ENCODE results near the gene CCNI2. TPM values are rescaled to one million over a fixed set of nuclear protein-coding genes. Genes with fewer than 3 reads are reported as not detected.

Gene CCNI2
- total RNA-seq, 1 experiment from 2014 or later: 1.4 TPM

DNA sequence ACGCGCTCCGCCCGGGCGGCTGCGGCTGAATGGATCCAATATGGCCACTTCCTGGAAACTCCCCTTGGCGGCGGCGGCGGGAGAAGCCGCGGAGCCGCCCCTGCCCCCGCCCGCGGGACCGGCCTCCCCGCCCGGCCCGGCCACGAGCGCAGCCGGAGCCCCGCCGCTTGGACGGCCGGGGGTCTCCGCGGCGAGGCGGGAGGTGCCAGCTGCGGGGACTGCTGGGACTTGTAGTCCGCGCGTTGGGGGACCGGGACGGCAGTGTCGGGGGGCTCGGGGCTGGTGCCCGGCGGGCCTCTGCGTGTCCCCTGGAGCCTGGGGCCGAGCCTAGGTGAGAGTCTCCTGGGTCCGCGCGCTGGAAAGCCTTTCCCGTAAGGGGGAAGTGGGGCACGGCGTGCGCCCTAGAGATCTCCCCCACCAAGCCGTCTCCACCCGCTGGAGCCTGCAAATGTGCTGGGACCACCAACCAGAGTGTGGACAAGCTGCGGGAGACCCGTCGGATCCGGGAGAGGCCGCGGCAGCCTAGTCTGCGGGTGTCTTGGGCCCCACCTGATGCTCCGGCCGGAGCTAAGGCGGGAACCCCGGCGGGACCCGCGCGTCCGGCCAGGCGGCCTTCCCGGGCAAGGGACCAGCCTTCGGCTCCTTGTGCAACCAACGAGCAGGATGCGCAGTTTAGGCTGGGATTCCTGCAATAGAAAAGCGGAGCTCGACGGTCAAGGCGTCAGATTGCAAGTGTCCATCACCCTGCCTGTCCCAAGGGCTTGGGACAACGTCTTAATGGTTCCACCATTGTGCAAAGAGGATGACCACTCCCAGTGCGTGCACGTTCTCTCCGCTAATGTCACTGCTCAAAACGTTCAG is 30.2 kb downstream of the CCNI2 start, which contains the start of gene SEPTIN8:
Gene SEPTIN8, minus strand, starts transcription at position 31 of the 861 bp plus-strand sequence. CDS start 102 bp downstream, outside the sequence.
- H3K27me3 ChIP-seq (ENCODE audit: insufficient read depth, low read length): no peaks in the 10 kb centered on the region
- H3K27ac ChIP-seq (ENCODE audit: low read depth, low read length): peak within 1 kb of the TSS; percentile 55
- ChIA-PET POLR2A (interaction anchor here (0.9 kb wide), 1 partner anchor 11 kb away, joined by 3 read pairs; no protein-coding TSS in a partner anchor), CTCF (no interaction called here), RAD21 (ENCODE audit: low non-redundant PET in 1 of 2, low total read pairs in 2 of 2, uncharacterized antibody in 2 of 2, unreplicated experiment in 2 of 2) (no interaction called here)
- BruUV-seq (replicated peaks): no TSS peak
- peaks cover 6 to 24% of the 10 kb centered on the region in 2 experiments for H3K4me1 ChIP-seq (ENCODE audit: control insufficient read depth in 1 of 2, insufficient read depth in 2 of 2, low read length in 2 of 2)
- peak within 1 kb of the TSS; percentile 68 for H3K9ac ChIP-seq (ENCODE audit: low read length)
- no peaks in the 10 kb centered on the region for H3K9me3 ChIP-seq (ENCODE audit: control insufficient read depth in 1 of 2, insufficient read depth in 1 of 2, low read depth in 1 of 2, low read length in 2 of 2)
- H4K20me1 ChIP-seq (ENCODE audit: insufficient read depth): no peaks in the 10 kb centered on the region
- H2AFZ ChIP-seq (ENCODE audit: low read depth, low read length, poor library complexity, severe bottlenecking): no peak within 1 kb of the TSS
- DNase-seq (ENCODE audit: low read depth, low spot score): no peak
- no peaks in the 10 kb centered on the region for H3K36me3 ChIP-seq (ENCODE audit: control insufficient read depth in 1 of 2, insufficient read depth in 2 of 2, low read length in 2 of 2)
- H3K4me3 ChIP-seq (replicated peaks in 1 of 2; ENCODE audit: low read depth in 1 of 2, low read length in 2 of 2): peak within 1 kb of the TSS; percentile 65 to 71
- TF ChIP-seq POLR2AphosphoS5 (IDR thresholded peaks at IDR 0.05; ENCODE audit: low read depth, low read length): peak; percentile 76
- TF ChIP-seq, protein P1, sequence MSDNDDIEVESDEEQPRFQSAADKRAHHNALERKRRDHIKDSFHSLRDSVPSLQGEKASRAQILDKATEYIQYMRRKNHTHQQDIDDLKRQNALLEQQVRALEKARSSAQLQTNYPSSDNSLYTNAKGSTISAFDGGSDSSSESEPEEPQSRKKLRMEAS (IDR thresholded peaks at IDR 0.05): no peak
- TF ChIP-seq YY1 (IDR thresholded peaks at IDR 0.05; ENCODE audit: extremely low read depth, insufficient replicate concordance, low read depth, low read length): peak; percentile 73
- TF ChIP-seq ZFX (IDR thresholded peaks at IDR 0.05): 0 out of 2 replicates have a peak, but pooled peaks have one; percentile 32
- peaks cover 15% of the 10 kb centered on the region for H3K79me2 ChIP-seq (ENCODE audit: insufficient read depth, low read length)
- intact Hi-C loops (cut with micrococcal nuclease): no loop called here
- peak; percentile 72 for ATAC-seq
- no peaks in the 10 kb centered on the region for H3K9me2 ChIP-seq (ENCODE audit: insufficient read depth)
- H3K4me2 ChIP-seq (ENCODE audit: low read length): peak within 1 kb of the TSS; percentile 89

DNA sequence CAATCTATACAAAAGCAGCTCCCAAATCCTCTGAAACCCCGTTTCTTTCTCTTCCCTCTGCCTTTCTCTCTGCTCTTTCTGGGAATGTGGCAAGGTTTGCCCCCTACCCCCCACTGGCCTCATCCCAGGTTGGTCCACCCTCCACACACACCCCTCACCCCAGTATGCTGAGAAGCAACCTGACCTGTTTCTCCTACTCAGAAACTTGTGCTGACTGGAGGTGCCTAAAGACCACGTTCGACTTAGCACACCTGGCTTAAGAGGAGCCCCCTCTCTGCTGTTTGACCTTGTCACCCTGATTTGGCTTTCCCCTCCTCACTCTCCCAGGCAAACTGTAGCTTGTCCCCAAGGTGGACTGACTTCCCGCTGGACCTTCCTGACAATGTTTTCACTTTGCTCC is 30.9 kb downstream of the CCNI2 start:
- Histone ChIP-seq H4K20me1 (ENCODE audit: insufficient read depth) (no peaks in the 10 kb centered on the region), H3K27ac (ENCODE audit: low read depth, low read length) (no peak overlapping the region), H3K36me3 (ENCODE audit: control insufficient read depth in 1 of 2, insufficient read depth in 2 of 2, low read length in 2 of 2) (no peaks in the 10 kb centered on the region), H3K9me3 (ENCODE audit: control insufficient read depth in 1 of 2, insufficient read depth in 1 of 2, low read depth in 1 of 2, low read length in 2 of 2) (no peaks in the 10 kb centered on the region), H3K4me3 (replicated peaks in 1 of 2; ENCODE audit: low read depth in 1 of 2, low read length in 2 of 2) (no peak overlapping the region), H3K9ac (ENCODE audit: low read length) (no peak overlapping the region), H3K4me2 (ENCODE audit: low read length) (no peak overlapping the region), H3K4me1 (ENCODE audit: control insufficient read depth in 1 of 2, insufficient read depth in 2 of 2, low read length in 2 of 2) (peaks cover 6 to 25% of the 10 kb centered on the region in 2 experiments), H3K9me2 (ENCODE audit: insufficient read depth) (no peaks in the 10 kb centered on the region), H2AFZ (ENCODE audit: low read depth, low read length, poor library complexity, severe bottlenecking) (no peak overlapping the region), H3K79me2 (ENCODE audit: insufficient read depth, low read length) (peaks cover 15% of the 10 kb centered on the region), H3K27me3 (ENCODE audit: insufficient read depth, low read length) (no peaks in the 10 kb centered on the region)
- CTCF ChIA-PET: no interaction called here
- DNase-seq (ENCODE audit: low read depth, low spot score): no peak
- RAD21 ChIA-PET (ENCODE audit: low non-redundant PET in 1 of 2, low total read pairs in 2 of 2, uncharacterized antibody in 2 of 2, unreplicated experiment in 2 of 2): no interaction called here
- BruUV-seq (replicated peaks): no TSS peak
- POLR2A ChIA-PET: no interaction called here
- intact Hi-C loops (cut with micrococcal nuclease): no loop called here
- no peak for ATAC-seq
- no peak for TF ChIP-seq SRF (IDR thresholded peaks at IDR 0.05; ENCODE audit: low read depth)
- TF ChIP-seq, protein P2, sequence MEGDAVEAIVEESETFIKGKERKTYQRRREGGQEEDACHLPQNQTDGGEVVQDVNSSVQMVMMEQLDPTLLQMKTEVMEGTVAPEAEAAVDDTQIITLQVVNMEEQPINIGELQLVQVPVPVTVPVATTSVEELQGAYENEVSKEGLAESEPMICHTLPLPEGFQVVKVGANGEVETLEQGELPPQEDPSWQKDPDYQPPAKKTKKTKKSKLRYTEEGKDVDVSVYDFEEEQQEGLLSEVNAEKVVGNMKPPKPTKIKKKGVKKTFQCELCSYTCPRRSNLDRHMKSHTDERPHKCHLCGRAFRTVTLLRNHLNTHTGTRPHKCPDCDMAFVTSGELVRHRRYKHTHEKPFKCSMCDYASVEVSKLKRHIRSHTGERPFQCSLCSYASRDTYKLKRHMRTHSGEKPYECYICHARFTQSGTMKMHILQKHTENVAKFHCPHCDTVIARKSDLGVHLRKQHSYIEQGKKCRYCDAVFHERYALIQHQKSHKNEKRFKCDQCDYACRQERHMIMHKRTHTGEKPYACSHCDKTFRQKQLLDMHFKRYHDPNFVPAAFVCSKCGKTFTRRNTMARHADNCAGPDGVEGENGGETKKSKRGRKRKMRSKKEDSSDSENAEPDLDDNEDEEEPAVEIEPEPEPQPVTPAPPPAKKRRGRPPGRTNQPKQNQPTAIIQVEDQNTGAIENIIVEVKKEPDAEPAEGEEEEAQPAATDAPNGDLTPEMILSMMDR (IDR thresholded peaks at IDR 0.05 in 2 of 3, conservative IDR thresholded peaks at IDR 0.05 in 1 of 3; ENCODE audit: borderline replicate concordance in 1 of 3, insufficient read depth in 1 of 3, low read depth in 2 of 3, low read length in 2 of 3): no peak
